HEK293 (cell line): ENCODE measurements around the gene DNAJB8.

Experiments
- KLF1 ChIP-seq: fragments of 450-650 bp; formaldehyde crosslinking; IDR thresholded peaks from 2 replicates; pipeline ENCODE4 v1.5.1; 2016; ENCODE audit warnings: missing biosample characterization, missing genetic modification characterization
- MEIS1 ChIP-seq: sonication (generic); formaldehyde crosslinking; IDR thresholded peaks from 2 replicates; pipeline ENCODE4 v1.8.1; 2022; ENCODE audit warnings: missing genetic modification reagents, mild to moderate bottlenecking, borderline replicate concordance
- YY1 ChIP-seq: fragments of 450-650 bp; formaldehyde crosslinking; IDR thresholded peaks from 2 replicates; pipeline ENCODE4 v1.5.1; 2018; ENCODE audit warnings: missing biosample characterization, missing genetic modification characterization
- ZFHX2 ChIP-seq: fragments of 450-650 bp; formaldehyde crosslinking; conservative IDR thresholded peaks from 2 replicates; pipeline ENCODE4 v1.5.1; 2016; ENCODE audit warnings: missing biosample characterization, missing genetic modification characterization
- ZNF184 ChIP-seq: fragments of 450-650 bp; IDR thresholded peaks from 2 replicates; pipeline ENCODE4 v1.5.1; 2018; ENCODE audit warnings: missing biosample characterization, mild to moderate bottlenecking, missing genetic modification characterization
- ZNF2 ChIP-seq: fragments of 450-650 bp; formaldehyde crosslinking; IDR thresholded peaks from 2 replicates; pipeline ENCODE4 v1.5.1; 2016; ENCODE audit warnings: missing biosample characterization, missing genetic modification characterization
- ZNF221 ChIP-seq: fragments of 450-650 bp; formaldehyde crosslinking; IDR thresholded peaks from 2 replicates; pipeline ENCODE4 v1.5.1; 2017; ENCODE audit warnings: missing biosample characterization, missing genetic modification characterization, borderline replicate concordance
- ZNF248 ChIP-seq: fragments of 450-650 bp; formaldehyde crosslinking; IDR thresholded peaks from 2 replicates; pipeline ENCODE4 v1.5.1; 2017; ENCODE audit warnings: missing biosample characterization, missing genetic modification characterization
- ZNF660 ChIP-seq: fragments of 450-650 bp; IDR thresholded peaks from 2 replicates; pipeline ENCODE4 v1.5.1; 2018; ENCODE audit warnings: missing biosample characterization, mild to moderate bottlenecking, missing genetic modification characterization
- TF ChIP-seq, protein P1 (sequence below): fragments of 450-650 bp; formaldehyde crosslinking; IDR thresholded peaks from 2 replicates; pipeline ENCODE4 v1.5.1; 2016; ENCODE audit warnings: missing biosample characterization, missing genetic modification characterization

DNA sequence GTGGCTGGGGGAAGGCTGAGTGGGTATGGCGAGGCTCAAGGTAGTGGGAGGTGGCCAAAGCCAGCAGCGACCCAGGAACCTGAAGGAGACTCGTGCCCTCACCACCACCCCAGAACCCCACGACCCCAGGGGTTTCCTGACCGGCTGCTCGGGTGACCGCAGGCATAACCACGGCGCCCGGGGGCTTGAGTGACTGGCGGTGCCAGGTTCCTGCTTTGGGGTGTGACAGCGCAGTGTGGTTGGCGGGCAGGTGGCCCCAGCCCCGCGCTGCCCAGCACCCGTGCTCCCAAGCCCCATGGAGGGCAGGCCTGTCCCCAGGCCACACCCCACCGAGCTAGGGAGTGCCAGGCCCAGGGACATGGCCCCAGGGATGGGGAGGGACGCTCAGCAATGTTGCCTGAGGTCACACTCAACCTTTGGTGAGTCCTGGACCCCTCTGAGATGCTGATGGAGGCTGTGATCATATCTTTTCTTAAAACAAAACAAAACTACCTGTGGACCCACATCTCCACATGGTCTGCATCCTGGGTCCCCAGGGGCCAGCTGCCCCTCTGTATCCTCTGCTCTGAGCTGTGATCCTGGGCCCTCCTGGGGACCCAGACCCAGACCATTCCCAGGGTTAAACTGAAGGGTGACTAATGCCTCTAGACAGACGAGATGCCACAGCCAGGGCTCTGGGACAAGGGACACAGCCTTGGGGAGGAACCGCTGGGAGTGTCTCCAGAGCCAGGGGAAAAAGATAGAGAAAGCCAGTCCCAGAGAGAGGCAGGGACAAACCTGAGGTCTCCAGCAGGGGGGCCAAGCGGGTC lies 13.0 kb downstream of the DNAJB8 start:
- TF ChIP-seq ZNF660 (no peak), ZNF221 (no peak), MEIS1 (no peak), ZNF184 (tag by site-specific recombination) (no peak), ZNF2 (tag by site-specific recombination) (no peak), ZFHX2 (tag by site-specific recombination) (no peak), KLF1 (tag by site-specific recombination) (no peak), ZNF248 (tag by site-specific recombination) (no peak), YY1 (tag by site-specific recombination) (no peak)
- TF ChIP-seq, protein P1, sequence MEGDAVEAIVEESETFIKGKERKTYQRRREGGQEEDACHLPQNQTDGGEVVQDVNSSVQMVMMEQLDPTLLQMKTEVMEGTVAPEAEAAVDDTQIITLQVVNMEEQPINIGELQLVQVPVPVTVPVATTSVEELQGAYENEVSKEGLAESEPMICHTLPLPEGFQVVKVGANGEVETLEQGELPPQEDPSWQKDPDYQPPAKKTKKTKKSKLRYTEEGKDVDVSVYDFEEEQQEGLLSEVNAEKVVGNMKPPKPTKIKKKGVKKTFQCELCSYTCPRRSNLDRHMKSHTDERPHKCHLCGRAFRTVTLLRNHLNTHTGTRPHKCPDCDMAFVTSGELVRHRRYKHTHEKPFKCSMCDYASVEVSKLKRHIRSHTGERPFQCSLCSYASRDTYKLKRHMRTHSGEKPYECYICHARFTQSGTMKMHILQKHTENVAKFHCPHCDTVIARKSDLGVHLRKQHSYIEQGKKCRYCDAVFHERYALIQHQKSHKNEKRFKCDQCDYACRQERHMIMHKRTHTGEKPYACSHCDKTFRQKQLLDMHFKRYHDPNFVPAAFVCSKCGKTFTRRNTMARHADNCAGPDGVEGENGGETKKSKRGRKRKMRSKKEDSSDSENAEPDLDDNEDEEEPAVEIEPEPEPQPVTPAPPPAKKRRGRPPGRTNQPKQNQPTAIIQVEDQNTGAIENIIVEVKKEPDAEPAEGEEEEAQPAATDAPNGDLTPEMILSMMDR, result no peak
